GM18907 (cell line): ENCODE results near the gene KCNQ1.
A peak's percentile ranks its signal among the peaks of the same experiment; 100 is the strongest.

Experiments used
- ATAC-seq: cut with Tn5 transposase; IDR thresholded peaks from one replicate; pipeline ENCODE4 v1.9.1; 2021; ENCODE audit warnings: mild to moderate bottlenecking, moderate library complexity; ENCODE audit not compliant: unreplicated experiment

Gene KCNQ1

DNA sequence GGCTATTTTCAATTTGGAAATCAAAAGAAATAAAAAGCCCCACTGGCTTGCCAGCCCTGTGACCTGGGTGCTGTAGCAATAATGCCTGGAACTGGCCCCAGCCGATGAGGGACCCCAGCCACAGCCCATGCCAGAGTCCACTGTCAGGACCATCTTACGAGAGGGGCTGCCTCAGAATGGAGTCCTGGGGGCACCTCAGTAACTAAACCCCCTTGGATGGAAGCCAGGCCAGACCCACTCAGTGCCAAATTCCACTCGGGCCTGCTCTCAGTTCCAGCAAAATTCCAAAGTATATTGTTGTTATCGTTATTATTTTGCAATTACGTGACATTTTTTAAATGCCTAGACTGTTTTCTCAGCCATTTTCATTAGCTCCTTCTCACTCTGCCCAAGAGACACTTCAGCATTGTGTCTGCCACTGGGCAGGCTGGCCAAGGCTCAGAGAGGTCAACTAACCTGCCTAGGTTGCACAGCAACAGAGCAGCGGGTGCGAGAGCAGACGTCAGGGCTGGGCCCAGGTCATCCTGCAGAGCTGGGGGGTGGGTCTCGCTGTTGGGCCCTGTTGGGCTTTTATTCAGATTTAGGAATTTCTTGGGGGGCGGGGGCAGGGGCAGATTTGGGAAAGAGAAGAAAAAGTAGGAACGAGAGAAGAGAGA, 421.2 kb downstream of the KCNQ1 start:
- ATAC-seq: no peak

DNA sequence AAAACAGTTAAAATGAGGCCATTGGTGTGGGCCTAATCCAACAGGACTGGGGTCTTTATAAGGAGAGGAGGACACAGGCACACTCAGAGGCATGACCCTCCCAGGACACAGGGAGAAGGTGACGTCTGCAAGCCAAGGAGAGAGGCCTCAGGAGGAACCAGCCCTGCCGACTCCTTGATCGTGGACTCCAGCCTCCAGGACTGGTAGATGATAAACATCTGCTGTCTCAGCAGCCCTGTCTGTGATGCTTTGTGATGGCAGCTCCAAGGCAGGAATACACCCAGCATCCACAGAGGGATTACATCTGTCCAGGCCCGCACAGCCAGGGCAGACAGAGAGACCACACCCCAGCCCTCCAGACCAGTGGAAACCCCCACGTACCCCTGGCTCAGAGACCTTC, 422.3 kb downstream of the KCNQ1 start:
- ATAC-seq: no peak

- no peak for ATAC-seq
Observed at GRCh38 chr11:2867722-2868505, 423.1 kb downstream of the KCNQ1 start.

DNA sequence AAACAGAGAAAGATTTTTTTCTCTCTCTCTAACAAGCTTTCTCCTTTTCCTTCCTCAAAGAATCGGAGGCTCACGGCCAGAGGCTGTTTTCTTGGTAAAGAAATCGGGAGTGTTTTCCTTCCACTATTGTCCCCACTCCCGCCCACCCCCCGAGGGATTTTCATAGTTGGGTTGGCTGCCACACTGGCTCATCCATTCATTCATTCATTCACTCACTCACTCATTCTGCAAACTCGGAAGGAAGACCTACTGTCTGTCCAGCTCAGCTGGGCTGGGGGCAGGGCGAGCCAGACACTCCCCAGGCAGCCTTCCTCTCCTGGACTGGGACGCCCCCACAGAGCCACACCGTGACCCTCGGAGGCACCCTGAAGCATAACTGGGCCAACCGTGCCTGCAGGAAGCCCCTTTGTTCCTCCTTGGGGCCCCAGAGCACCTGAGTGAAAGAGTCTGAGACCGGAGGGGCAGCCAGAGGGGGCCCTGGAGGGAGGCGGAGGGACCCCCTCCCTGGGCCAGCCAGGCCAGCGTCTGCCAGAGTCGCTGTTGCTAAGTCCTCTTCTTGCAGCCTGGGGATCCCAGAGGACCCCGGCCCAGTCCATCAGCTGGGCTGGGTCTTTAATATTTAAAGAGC, 423.8 kb downstream of the KCNQ1 start:
- ATAC-seq: no peak

DNA sequence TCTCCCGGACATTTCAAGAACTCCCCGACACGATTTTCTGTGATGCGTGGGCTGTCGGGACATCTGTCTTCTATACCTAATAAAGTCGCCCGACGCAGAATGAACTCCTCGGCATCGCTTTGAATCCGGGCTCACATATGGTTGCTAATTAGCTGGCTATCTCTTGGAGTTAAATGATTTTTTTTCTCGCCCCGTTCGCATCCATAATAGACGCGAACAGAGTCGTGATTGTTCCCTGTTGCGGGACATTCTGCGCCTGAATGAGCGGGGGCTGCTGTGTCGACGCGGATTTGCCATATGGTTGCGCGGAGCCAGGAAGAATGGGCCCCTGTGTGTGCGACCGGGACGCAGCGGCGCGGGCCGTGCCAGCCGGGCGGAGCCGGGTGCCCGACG, 424.3 kb downstream of the KCNQ1 start:
- ATAC-seq: no peak

DNA sequence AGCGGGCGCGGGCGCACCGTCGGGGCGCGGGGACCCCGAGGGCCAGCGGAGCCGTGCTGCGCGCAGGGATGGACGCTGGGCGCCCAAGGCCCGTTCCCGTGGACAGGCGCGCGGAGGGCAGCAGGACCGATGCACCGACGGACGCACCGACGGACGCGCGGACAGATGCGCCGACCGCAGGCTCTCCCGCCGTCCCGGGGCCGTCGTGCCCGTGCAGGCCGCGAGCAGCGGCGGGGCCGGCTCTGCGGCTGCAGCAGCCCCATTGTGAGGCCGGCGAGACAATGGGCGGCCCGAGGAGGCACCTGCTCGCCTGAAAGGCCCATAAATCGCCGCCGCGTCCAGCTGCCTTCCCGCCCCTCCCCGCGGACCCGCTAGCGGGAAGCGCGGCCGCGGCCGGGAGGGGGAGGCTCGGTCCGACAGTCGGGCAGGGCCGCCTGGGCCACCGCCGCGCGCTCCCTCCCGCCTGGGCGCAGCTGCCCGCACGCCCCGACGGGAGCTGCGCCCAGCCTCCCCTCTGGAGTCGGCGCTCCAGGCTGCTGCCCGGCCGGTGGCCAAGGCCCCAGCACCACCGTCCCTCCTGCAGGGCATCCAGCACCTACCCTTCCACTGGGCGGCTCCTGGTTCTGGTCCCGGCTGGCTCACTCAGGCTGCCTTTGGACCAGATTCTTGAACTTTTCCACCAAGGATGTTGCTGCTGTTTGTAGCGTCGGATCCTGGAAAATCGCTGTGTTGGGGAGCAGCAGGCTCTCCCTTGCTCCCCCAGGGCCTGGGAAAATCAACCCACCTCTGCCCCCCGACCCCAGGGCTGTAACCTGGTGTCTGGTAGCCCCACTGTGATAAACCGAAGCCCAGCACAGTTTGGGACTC, 425.0 kb downstream of the KCNQ1 start:
- no peak for ATAC-seq

GRCh38 chr11:2870460-2870859, 425.7 kb downstream of the KCNQ1 start:
- ATAC-seq: no peak

GRCh38 chr11:2870969-2871680, 426.3 kb downstream of the KCNQ1 start:
- ATAC-seq: no peak

GRCh38 chr11:2874963-2875362, 430.2 kb downstream of the KCNQ1 start:
- ATAC-seq: no peak

DNA sequence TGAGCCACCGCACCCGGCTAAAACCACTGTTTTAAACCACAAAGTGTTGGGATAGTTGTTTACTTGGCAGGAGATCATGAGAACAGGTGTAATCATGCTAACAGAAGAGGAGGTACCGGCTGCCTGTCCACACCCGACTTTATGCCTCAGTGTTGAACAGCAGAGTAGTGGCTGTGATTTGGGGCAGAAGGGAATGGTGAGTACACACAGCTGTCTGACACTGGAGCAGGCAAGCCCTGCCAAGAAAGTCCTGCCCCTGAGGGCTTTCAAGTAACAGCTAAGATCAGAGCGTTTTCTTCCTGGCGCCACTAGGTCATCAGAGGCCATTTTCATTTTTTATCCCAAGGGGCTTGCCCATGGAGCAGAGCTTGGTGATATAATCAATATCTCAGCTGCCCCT, 432.7 kb downstream of the KCNQ1 start:
- no peak for ATAC-seq

GRCh38 chr11:2878782-2879181, 434.0 kb downstream of the KCNQ1 start:
- ATAC-seq: no peak

DNA sequence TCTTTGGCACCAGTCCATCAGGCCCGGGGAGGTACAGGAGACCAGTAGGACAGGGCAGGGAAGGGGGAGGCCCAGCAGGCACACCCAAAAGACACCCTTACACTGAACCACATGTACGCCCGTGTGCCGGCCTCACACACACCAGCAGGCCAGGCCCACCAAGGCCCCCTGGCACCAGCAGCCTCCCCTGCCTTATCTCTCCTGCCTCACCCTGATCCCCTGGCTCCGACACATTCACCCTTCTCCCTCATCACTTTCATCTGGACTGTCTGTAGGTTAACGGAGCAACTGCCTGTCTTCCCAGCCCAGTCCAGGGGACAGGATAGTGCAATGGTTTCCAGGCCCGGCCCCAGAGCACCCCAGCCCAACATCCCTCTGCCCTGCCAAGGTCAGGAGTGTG, 435.8 kb downstream of the KCNQ1 start:
- ATAC-seq: no peak

DNA sequence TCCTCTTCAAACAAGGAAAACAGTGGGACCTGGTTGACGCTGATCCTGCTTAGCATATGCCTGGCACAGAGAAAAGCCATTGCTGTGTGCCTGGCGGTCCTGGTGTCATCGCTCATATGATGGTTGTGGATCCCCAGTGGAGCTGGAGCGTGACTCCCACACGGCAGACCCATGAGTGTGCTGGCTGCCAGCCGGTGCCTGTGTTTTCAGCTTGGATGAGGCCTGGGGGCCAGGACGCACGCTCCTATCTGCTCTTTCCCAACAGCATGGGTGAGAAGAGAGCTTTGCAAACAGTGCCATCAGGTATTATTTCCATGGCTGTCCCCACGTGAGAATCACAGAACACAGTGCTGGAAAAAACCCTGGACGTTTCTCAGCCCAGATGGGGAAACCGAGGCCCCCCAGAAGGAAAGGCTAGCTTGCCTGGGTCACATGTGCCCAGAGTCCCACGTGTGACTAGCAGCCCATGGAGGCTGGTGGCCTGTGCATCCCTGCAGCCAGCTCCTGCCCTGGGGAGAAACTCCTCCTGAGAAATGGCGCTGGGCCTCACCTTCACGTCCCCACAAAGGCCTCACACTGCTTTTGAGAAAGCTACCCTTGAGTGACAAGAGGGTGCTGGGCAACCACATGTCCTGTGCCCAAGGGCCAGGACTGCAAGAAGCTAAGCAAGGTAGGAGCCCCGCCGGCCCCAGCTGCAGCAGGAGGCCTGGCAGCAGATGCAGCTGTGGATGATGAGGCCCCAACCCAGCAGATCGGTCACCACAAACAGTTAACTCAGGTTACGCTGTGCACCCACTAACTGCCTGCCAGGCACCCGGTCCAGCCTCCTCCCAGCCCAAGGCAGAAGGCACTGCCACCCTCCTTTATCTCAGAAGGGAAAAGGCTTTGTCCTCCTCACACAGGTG, 436.5 kb downstream of the KCNQ1 start:
- ATAC-seq: no peak

GRCh38 chr11:2881981-2882375, 437.2 kb downstream of the KCNQ1 start:
- no peak for ATAC-seq

- ATAC-seq: no peak
Observed at GRCh38 chr11:2882396-2883110, 437.7 kb downstream of the KCNQ1 start.

DNA sequence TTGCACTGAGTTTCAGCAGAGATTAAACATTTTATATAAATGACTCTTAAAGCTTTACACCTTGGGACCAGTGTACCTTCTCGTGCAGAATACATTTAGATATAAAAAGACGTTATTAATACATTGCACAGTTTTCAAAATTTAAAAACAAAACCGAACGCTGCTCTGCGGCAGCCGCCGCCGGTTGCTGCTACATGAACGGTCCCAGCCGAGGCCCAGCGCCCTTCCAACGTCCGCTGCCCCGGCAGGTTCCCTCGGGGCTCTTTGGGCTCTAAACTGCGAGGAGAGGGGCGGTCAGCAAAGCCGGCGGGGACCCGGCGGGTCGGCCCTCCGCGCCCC, 438.8 kb downstream of the KCNQ1 start:
- ATAC-seq: no peak

- no peak for ATAC-seq
Observed at GRCh38 chr11:2883979-2884815, 439.4 kb downstream of the KCNQ1 start.

- ATAC-seq: peak; percentile 8
Observed at GRCh38 chr11:2885017-2885677, 440.3 kb downstream of the KCNQ1 start.
